GM18861 (cell line): ENCODE data around the gene PCDHGB7.
"Not testable (repeated sequence)": the region's sequence is repeated elsewhere in the genome, so short reads cannot be mapped to it uniquely, and the experiment has no call there.

Experiments used
- ATAC-seq: cut with Tn5 transposase; IDR thresholded peaks from one replicate; pipeline ENCODE4 v1.9.1; 2021; ENCODE audit not compliant: unreplicated experiment

The PCDHGB7 gene

DNA sequence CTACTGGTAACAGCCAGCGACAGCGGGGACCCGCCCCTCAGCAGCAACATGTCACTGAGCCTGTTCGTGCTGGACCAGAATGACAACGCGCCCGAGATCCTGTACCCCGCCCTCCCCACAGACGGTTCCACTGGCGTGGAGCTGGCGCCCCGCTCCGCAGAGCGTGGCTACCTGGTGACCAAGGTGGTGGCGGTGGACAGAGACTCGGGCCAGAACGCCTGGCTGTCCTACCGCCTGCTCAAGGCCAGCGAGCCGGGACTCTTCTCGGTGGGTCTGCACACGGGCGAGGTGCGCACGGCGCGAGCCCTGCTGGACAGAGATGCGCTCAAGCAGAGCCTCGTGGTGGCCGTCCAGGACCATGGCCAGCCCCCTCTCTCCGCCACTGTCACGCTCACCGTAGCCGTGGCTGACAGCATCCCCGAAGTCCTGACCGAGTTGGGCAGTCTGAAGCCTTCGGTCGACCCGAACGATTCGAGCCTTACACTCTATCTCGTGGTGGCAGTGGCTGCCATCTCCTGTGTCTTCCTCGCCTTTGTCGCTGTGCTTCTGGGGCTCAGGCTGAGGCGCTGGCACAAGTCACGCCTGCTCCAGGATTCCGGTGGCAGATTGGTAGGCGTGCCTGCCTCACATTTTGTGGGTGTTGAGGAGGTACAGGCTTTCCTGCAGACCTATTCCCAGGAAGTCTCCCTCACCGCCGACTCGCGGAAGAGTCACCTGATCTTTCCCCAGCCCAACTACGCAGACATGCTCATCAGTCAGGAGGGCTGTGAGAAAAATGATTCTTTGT lies 22.9 kb upstream of the PCDHGB7 start:
- ATAC-seq: not testable (repeated sequence)

DNA sequence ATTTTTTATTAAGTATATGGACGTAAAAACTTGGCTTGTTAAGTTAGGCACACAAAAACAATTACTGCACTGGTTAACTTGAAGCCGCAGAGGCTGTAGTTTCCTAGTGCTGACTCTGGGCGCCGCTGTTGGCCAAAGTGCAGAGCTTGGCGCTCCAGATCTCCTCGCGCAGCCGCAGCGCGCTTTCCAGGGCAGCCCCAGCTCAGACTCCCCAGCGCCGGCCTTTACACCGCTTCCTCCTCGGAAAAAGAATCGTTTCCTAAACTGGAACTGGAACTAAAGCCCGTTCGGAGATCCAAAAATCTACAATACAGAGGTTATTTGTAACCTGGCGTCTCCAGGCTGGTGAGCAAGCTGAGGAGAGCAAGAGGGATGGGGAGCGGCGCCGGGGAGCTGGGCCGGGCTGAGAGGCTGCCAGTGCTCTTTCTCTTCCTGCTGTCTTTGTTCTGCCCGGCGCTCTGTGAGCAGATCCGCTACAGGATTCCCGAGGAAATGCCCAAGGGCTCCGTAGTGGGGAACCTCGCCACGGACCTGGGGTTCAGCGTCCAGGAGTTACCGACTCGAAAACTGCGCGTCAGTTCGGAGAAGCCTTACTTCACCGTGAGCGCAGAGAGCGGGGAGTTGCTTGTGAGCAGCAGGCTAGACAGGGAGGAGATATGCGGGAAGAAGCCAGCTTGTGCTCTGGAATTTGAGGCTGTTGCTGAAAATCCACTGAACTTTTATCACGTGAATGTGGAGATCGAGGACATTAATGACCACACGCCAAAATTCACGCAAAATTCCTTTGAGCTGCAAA lies 19.5 kb upstream of the PCDHGB7 start, which contains the start of gene PCDHGB5:
Gene PCDHGB5 (plus strand): TSS at position 192 of the 796 bp plus-strand sequence. CDS start 181 bp downstream, at position 373.
- ATAC-seq: not testable (repeated sequence)

DNA sequence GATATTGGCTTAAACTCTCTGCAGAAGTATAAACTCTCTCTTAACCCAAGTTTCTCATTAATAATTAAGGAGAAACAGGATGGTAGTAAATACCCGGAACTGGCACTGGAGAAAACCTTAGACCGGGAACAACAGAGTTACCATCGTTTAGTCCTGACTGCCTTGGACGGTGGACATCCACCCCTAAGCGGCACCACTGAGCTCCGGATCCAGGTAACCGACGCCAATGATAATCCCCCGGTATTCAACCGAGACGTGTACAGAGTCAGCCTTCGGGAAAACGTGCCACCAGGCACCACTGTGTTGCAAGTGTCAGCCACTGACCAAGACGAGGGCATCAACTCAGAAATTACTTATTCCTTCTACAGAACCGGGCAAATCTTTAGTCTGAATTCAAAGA lies 18.9 kb upstream of the PCDHGB7 start:
- ATAC-seq: no peak

DNA sequence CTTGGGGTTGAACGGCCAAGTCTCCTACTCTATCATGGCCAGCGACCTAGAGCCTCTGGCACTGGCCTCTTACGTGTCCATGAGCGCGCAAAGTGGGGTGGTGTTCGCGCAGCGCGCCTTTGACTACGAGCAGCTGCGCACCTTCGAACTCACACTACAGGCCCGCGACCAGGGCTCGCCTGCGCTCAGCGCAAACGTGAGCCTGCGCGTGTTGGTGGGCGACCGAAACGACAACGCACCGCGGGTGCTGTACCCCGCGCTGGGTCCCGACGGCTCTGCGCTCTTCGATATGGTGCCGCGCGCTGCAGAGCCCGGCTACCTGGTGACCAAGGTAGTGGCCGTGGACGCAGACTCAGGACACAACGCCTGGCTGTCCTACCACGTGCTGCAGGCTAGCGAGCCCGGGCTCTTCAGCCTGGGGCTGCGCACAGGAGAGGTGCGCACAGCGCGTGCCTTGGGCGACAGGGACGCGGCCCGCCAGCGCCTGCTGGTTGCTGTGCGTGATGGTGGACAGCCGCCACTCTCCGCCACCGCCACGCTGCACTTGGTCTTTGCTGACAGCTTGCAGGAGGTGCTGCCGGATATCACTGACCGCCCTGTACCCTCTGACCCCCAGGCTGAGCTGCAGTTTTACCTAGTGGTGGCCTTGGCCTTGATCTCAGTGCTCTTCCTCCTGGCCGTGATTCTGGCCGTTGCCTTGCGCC lies 17.8 kb upstream of the PCDHGB7 start:
- no peak for ATAC-seq

DNA sequence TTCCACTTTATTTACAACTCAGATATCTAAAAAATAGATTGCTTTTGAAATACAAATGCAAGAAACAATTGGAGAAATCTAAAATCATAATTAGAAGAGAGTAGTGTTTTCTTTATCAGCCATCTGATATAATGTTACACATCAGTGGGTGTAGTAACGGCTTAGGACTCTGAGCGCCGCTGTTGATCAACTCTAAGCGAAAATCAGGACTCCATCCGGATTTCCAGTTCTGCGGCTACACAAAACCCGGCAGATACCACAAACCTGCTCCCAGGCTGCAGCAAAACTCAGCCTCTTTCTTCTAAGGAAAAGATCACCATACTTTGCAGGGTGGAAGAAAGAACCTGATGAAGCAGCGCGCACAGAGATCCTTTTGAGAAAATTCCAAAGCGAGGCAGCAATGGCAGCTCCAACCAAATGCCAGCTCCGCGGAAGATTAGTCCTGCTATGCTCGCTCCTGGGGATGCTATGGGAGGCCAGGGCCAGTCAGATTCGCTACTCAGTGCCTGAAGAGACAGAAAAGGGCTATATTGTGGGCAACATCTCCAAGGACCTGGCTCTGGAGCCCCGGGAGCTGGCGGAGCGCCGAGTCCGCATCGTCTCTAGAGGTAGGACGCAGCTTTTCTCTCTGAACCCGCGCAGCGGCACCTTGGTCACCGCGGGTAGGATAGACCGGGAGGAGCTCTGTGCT lies 14.8 kb upstream of the PCDHGB7 start, which contains the start of gene PCDHGA9:
Gene PCDHGA9 (plus strand): TSS at position 226 of the 691 bp plus-strand sequence. CDS start 175 bp downstream, at position 401.
- no peak for ATAC-seq

DNA sequence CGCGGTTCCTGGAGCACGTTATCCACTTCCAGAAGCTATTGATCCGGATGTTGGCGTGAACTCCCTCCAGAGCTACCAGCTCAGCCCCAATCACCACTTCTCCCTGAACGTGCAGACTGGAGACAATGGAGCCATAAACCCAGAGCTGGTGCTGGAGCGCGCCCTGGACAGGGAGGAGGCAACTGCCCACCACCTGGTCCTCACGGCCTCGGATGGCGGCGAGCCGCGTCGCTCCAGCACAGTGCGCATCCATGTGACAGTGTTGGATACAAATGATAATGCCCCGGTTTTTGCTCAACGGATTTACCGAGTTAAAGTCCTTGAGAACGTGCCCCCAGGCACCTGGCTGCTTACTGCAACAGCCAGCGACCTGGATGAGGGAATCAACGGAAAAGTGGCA lies 14.1 kb upstream of the PCDHGB7 start:
- ATAC-seq: no peak

DNA sequence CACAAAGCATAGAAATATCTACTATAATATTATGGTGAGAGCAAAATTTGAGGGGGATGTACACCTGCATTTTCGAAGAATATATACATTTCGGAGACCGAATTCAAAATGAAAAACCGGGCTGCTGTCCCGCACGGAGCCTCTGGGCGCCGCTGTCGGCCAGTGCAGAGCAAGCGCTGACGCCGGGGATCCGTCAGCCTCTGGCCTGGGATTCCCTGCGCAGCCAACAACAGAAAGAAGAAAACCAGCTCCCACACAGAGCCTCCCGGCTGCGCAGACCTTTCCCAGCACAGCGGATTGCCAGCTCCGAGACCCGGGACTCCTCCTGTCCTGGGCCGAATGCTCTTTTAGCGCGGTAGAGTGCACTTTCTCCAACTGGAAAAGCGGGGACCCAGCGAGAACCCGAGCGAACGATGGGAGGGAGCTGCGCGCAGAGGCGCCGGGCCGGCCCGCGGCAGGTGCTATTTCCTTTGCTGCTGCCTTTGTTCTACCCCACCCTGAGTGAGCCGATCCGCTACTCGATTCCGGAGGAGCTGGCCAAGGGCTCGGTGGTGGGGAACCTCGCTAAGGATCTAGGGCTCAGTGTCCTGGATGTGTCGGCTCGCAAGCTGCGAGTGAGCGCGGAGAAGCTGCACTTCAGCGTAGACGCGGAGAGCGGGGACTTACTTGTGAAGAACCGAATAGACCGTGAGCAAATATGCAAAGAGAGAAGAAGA lies 9.5 kb upstream of the PCDHGB7 start, which contains the start of gene PCDHGB6:
Gene PCDHGB6 (plus strand): TSS at position 232 of the 716 bp plus-strand sequence. CDS start 182 bp downstream, at position 414.
- ATAC-seq: peak; percentile 40

DNA sequence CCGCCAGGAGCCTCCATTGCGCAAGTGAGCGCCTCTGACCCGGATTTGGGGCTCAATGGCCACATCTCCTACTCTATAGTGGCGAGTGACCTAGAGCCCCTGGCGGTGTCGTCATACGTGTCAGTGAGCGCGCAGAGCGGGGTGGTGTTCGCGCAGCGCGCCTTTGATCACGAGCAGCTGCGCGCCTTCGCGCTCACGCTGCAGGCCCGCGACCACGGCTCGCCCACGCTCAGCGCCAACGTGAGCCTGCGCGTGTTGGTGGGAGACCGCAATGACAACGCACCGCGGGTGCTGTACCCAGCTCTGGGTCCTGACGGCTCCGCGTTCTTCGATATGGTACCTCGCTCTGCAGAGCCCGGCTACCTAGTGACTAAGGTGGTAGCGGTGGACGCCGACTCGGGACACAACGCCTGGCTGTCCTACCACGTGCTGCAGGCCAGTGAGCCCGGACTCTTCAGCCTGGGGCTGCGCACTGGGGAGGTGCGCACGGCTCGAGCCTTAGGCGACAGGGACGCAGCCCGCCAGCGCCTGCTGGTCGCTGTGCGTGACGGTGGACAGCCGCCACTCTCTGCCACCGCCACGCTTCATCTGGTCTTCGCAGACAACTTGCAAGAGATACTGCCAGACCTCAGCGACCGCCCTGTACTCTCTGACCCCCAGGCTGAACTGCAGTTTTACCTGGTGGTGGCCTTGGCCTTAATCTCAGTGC lies 7.7 kb upstream of the PCDHGB7 start:
- ATAC-seq: no peak

DNA sequence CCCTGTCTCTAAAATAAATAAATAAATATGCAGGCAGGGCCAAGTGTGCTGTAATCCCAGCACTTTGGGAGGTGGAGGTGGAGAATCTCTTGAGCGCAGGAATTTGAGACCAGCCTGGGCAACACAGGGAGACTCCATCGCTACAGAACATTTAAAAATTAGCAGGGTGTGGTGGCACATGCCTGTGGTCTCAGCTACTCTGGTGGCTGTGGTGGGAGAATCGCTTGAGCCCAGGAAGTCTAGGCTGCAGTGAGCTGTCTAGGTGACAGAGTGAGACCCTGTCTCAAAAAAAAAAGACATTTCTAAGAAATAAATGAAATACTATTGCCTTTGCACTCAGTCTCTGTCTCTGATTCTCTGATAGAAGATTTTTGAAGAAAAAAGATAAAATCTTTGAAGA lies 5.9 kb upstream of the PCDHGB7 start:
- no peak for ATAC-seq

DNA sequence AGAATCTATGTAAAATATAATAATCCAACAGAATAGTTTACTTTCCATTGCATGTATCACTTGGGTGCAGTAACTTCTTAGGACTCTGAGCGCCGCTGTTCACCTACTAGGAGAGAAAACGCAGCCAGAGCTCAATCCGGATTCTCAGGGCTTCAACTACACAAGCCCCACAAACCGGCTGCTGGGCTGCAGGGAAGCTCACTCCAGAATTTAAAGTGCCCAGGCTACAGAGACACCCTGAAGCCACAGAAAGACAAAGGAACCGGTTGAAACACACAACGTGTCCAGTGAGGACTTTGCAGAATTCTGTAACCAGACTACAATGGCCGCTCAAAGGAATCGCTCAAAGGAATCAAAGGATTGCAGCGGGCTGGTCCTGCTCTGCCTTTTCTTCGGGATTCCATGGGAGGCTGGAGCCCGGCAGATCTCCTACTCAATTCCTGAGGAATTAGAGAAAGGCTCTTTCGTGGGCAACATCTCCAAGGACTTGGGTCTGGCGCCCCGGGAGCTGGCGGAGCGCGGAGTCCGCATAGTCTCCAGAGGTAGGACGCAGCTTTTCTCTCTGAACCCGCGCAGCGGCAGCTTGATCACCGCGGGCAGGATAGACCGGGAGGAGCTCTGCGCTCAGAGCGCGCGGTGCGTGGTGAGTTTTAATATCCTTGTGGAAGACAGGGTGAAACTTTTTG lies 4.5 kb upstream of the PCDHGB7 start, which contains the start of gene PCDHGA10:
Gene PCDHGA10 (plus strand): TSS at position 134 of the 686 bp plus-strand sequence. CDS start 189 bp downstream, at position 323.
- ATAC-seq: peak; percentile 81

DNA sequence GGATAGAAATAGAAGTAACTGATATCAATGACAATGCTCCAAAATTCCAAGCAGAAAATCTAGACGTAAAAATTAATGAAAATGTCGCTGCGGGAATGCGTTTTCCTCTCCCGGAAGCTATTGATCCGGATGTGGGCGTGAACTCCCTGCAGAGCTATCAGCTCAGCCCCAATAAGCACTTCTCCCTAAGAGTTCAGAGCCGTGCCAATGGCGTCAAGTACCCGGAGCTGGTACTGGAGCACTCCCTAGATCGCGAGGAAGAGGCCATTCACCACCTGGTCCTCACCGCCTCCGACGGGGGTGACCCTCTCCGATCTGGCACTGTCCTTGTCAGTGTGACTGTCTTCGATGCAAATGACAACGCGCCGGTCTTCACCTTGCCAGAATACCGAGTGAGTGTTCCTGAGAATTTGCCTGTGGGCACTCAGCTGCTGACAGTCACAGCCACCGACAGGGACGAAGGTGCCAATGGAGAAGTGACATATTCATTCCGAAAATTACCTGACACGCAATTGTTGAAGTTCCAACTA lies 3.9 kb upstream of the PCDHGB7 start:
- no peak for ATAC-seq

DNA sequence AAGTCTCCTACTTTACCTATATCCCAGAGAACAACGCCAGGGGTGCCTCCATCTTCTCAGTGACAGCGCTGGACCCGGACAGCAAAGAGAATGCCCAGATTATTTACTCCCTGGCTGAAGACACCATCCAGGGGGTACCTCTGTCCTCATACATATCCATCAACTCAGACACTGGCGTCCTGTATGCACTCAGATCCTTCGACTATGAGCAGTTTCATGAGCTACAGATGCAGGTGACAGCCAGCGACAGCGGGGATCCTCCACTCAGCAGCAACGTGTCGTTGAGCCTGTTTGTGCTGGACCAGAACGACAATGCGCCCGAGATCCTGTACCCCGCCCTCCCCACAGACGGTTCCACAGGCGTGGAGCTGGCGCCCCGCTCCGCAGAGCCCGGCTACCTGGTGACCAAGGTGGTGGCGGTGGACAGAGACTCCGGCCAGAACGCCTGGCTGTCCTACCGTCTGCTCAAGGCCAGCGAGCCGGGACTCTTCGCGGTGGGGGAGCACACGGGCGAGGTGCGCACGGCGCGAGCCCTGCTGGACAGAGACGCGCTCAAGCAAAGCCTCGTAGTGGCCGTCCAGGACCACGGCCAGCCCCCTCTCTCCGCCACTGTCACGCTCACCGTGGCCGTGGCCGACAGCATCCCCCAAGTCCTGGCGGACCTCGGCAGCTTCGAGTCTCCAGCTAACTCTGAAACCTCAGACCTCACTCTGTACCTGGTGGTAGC lies 2.8 kb upstream of the PCDHGB7 start:
- ATAC-seq: not testable (repeated sequence)

DNA sequence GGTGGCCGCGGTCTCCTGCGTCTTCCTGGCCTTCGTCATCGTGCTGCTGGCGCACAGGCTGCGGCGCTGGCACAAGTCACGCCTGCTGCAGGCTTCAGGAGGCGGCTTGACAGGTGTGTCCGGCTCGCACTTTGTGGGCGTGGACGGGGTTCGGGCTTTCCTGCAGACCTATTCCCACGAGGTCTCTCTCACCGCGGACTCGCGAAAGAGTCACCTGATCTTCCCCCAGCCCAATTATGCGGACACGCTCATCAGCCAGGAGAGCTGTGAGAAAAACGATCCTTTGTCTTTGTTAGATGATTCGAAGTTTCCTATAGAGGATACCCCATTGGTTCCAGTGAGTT lies 2.2 kb upstream of the PCDHGB7 start:
- ATAC-seq: not testable (repeated sequence)

DNA sequence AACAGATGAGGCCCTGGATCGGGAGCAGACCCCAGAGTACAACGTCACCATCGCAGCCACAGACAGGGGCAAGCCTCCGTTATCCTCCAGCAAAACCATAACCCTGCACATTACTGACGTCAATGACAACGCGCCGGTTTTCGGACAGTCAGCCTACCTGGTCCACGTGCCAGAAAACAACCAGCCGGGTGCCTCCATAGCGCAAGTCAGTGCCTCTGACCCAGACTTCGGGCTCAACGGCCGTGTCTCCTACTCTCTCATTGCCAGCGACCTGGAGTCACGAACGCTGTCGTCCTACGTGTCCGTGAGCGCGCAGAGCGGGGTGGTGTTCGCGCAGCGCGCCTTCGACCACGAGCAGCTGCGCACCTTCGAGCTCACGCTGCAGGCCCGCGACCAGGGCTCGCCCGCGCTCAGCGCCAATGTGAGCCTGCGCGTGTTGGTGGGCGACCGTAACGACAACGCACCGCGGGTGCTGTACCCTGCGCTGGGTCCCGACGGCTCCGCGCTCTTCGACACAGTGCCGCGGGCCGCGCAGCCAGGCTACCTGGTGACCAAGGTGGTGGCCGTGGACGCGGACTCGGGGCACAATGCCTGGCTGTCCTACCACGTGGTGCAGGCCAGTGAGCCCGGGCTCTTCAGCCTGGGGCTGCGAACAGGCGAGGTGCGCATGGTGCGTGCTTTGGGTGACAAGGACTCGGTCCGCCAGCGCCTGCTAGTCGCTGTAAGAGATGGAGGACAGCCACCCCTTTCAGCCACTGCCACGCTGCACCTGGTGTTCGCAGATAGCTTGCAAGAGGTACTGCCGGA lies 1.8 kb downstream of the PCDHGB7 start:
- no peak for ATAC-seq

DNA sequence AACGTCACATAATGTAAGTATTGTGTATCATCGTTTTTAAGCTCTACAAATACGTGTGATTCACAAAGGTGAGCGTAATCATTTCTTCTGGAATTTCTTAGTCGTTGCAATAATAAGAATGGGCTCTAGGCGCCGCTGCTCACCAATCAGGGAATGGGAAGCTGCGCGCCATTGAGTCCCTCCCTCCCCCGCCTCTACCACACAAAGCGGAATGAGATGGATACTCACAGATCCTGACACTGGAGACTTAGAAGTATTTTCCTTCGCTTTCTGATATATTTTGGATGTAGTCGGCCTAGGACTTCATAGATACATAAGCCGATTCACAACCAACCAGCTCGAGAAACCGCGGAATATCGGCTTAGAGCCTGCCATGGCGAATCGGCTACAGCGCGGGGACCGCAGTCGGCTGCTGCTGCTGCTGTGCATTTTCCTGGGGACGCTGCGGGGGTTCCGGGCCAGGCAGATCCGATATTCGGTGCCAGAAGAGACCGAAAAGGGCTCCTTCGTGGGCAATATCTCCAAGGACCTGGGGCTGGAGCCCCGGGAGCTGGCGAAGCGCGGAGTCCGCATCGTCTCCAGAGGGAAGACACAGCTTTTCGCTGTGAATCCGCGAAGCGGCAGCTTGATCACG lies 3.5 kb downstream of the PCDHGB7 start, which contains the start of gene PCDHGA11:
Gene PCDHGA11 (plus strand): TSS at position 197 of the 634 bp plus-strand sequence. CDS start 177 bp downstream, at position 374.
- ATAC-seq: no peak

DNA sequence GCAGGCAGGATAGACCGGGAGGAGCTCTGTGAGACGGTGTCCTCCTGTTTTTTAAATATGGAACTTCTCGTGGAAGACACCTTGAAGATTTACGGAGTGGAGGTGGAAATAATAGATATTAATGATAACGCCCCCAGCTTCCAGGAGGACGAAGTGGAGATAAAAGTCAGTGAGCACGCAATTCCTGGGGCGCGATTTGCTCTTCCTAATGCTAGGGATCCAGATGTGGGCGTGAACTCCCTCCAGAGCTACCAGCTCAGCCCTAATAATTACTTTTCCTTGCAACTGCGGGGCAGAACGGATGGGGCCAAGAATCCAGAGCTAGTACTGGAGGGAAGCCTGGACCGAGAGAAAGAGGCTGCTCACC lies 4.0 kb downstream of the PCDHGB7 start:
- no peak for ATAC-seq
